ENCODE data around the gene PFDN5. TPM values are rescaled to one million over a fixed set of nuclear protein-coding genes. Genes with fewer than 3 reads are reported as not detected.

Gene PFDN5
- total and polyA plus RNA-seq, 10 of the 15 experiments (the other 5 are each of a cell fraction or from before 2014, with no cell fraction given) = 300 to 1,596 (median 495) TPM

- no peak overlapping the region for H3K4me2 ChIP-seq (ENCODE audit: control insufficient read depth, insufficient read depth)
- no peak overlapping the region for H3K4me3 ChIP-seq
- no peak overlapping the region for H3K27ac ChIP-seq (ENCODE audit: control insufficient read depth, insufficient read depth)
- ChIA-PET RAD21 (ENCODE audit: unreplicated experiment) (interaction anchor here (1.9 kb wide), 1 partner anchor 10 kb away, joined by 9 read pairs; no protein-coding TSS in a partner anchor), POLR2A (interaction anchor here (1.0 to 1.4 kb wide), 2 partner anchors 10 to 44 kb away, joined by 3 to 6 read pairs; no protein-coding TSS in a partner anchor), CTCF (interaction anchor here (0.6 to 4.9 kb wide), 7 partner anchors 10 to 174 kb away, joined by 3 to 30 read pairs (median 6); partner anchors contain the start of gene AAAS), SMC1A (ENCODE audit: uncharacterized antibody, unreplicated experiment) (interaction anchor here (0.9 to 1.1 kb wide), 2 partner anchors 10 to 11 kb away, joined by 3 to 4 read pairs; no protein-coding TSS in a partner anchor)
- H3K36me3 ChIP-seq (ENCODE audit: control insufficient read depth in 2 of 2, insufficient read depth in 2 of 2, low read length in 1 of 2) = no peaks in the 10 kb centered on the region
- ATAC-seq = no peak
- H3K4me1 ChIP-seq (ENCODE audit: control insufficient read depth, insufficient read depth, low read length) = peaks cover 5% of the 10 kb centered on the region; the same call in 1 of the 2 replicates
- H2AFZ ChIP-seq (ENCODE audit: control insufficient read depth, low read depth, low read length) = no peak overlapping the region
- in situ Hi-C loops (cut with MboI) = no loop called here
- peaks cover 2 to 5% of the 10 kb centered on the region in 2 experiments; a peak in 3 of 4 replicates for H3K27me3 ChIP-seq (replicated peaks in 1 of 2; ENCODE audit: control insufficient read depth in 2 of 2, insufficient read depth in 2 of 2, low read length in 1 of 2)
- intact Hi-C loops (cut with micrococcal nuclease; ENCODE audit: unreplicated experiment) = no loop called here
- WGBS (ENCODE audit: insufficient coverage, insufficient replicate concordance, low lambda C conversion rate, missing lambda C conversion rate) = 49% methylated on average over 8 of the region's 8 CpGs
- TF ChIP-seq ZSCAN29 (IDR thresholded peaks at IDR 0.05) (no peak), NR2F1 (conservative IDR thresholded peaks at IDR 0.05) (no peak), IKZF2 (IDR thresholded peaks at IDR 0.05) (no peak), CHD4 (IDR thresholded peaks at IDR 0.05) (no peak), NFIC (IDR thresholded peaks at IDR 0.05; ENCODE audit: low read depth, low read length) (no peak), POU2F2 (IDR thresholded peaks at IDR 0.05; ENCODE audit: borderline replicate concordance, low read depth, low read length) (no peak), RELA (IDR thresholded peaks at IDR 0.05; ENCODE audit: borderline replicate concordance, partially characterized antibody) (no peak)
- TF ChIP-seq, protein P1, sequence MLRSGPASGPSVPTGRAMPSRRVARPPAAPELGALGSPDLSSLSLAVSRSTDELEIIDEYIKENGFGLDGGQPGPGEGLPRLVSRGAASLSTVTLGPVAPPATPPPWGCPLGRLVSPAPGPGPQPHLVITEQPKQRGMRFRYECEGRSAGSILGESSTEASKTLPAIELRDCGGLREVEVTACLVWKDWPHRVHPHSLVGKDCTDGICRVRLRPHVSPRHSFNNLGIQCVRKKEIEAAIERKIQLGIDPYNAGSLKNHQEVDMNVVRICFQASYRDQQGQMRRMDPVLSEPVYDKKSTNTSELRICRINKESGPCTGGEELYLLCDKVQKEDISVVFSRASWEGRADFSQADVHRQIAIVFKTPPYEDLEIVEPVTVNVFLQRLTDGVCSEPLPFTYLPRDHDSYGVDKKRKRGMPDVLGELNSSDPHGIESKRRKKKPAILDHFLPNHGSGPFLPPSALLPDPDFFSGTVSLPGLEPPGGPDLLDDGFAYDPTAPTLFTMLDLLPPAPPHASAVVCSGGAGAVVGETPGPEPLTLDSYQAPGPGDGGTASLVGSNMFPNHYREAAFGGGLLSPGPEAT (IDR thresholded peaks at IDR 0.05; ENCODE audit: low read depth) = no peak
- BruUV-seq (replicated peaks) = no TSS peak
- H3K79me2 ChIP-seq (ENCODE audit: control insufficient read depth, insufficient read depth, low read length) = no peaks in the 10 kb centered on the region
- DNase-seq (ENCODE audit: low read depth, low spot score) = no peak
- FAIRE-seq = no peak
- H3K9ac ChIP-seq (ENCODE audit: control insufficient read depth, insufficient read depth, low read length) = no peak overlapping the region
- no peaks in the 10 kb centered on the region for H4K20me1 ChIP-seq (ENCODE audit: control insufficient read depth, insufficient read depth)
- no peaks in the 10 kb centered on the region for H3K9me3 ChIP-seq (replicated peaks; ENCODE audit: control insufficient read depth, insufficient read depth, low read length)
Observed at GRCh38 chr12:53334822-53335221, 39.5 kb downstream of the PFDN5 start.

Measured in GM12878 (cell line).